ENCODE results near the gene TNFSF8.

Gene TNFSF8

DNA sequence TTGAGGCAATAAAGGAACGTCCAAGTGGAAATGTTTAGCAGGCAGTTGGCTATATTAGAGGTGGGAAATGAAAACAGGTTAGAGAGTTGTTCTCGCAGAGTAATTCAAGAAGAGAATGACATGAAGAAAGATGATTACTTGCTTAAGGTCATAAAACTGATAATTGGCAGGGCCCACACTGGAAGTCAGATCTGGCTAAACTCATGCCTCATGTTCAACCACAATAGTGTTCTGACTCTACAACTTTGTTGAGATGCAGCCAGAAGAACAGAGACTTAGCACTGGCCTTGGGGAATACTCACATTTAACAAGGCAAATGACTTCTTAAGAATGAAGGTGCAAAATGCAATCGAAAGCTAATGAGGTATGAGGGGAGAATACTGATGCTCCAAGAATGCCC, 27.2 kb upstream of the TNFSF8 start:
- Histone ChIP-seq H2AFZ (ENCODE audit: low read depth, low read length) (no peak overlapping the region), H3K36me3 (ENCODE audit: insufficient read depth, low read length) (no peaks in the 10 kb centered on the region), H3K4me1 (ENCODE audit: insufficient read depth, low read length) (peaks cover 13% of the 10 kb centered on the region), H3K27ac (ENCODE audit: low read length) (no peak overlapping the region), H3K4me3 (ENCODE audit: low read depth in 1 of 2, low read length in 2 of 2) (no peak overlapping the region), H3K9ac (ENCODE audit: low read depth, low read length) (no peak overlapping the region), H3K9me3 (ENCODE audit: insufficient read depth, low read length, severe bottlenecking) (peaks cover 9% of the 10 kb centered on the region), H3K4me2 (ENCODE audit: insufficient read depth, low read length) (no peak overlapping the region), H4K20me1 (ENCODE audit: insufficient read depth, low read length) (no peaks in the 10 kb centered on the region), H3K79me2 (ENCODE audit: insufficient read depth, low read length) (no peaks in the 10 kb centered on the region), H3K27me3 (ENCODE audit: insufficient read depth, low read length, poor library complexity) (no peaks in the 10 kb centered on the region)
- no peak for ATAC-seq (ENCODE audit: insufficient read depth, low read depth)
- DNase-seq: no peak
- TF ChIP-seq EZH2 (IDR thresholded peaks at IDR 0.05; ENCODE audit: borderline replicate concordance, low read depth, low read length, severe bottlenecking): no peak
- TF ChIP-seq, protein P1, sequence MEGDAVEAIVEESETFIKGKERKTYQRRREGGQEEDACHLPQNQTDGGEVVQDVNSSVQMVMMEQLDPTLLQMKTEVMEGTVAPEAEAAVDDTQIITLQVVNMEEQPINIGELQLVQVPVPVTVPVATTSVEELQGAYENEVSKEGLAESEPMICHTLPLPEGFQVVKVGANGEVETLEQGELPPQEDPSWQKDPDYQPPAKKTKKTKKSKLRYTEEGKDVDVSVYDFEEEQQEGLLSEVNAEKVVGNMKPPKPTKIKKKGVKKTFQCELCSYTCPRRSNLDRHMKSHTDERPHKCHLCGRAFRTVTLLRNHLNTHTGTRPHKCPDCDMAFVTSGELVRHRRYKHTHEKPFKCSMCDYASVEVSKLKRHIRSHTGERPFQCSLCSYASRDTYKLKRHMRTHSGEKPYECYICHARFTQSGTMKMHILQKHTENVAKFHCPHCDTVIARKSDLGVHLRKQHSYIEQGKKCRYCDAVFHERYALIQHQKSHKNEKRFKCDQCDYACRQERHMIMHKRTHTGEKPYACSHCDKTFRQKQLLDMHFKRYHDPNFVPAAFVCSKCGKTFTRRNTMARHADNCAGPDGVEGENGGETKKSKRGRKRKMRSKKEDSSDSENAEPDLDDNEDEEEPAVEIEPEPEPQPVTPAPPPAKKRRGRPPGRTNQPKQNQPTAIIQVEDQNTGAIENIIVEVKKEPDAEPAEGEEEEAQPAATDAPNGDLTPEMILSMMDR (IDR thresholded peaks at IDR 0.05; ENCODE audit: borderline replicate concordance, extremely low read depth, low read length, poor library complexity, severe bottlenecking): no peak

DNA sequence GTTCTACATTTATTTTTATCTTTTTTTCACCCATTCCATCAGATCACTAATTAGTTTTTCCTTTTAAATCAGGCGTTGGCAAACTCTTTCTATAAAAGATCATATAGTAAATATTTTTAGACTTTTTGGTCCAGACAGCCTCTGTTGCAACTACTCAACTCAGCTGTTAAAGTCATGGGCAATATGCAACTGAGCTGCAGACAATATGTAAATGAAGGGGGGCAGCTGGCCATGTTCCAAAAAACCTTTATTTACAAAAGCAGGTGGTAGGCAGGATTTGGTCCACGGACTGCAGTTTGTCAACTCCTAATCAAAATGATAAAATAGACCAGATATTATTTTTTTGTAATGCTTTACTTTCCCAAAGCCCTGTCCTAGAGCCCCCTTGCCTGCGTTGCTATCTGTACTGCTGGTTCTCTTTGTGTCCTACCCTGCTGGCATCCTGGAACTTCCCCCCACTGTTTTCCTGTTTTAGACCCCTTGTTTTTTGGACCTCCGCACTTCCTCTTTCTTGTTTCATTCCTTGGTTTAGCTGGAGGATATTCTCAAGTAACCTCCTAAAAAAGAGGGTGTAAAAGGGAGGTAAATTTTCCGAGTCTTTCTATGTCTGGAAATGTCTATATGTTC, 24.7 kb upstream of the TNFSF8 start:
- no peak overlapping the region for H3K27ac ChIP-seq (ENCODE audit: low read length)
- H3K4me2 ChIP-seq (ENCODE audit: insufficient read depth, low read length): no peak overlapping the region
- H3K36me3 ChIP-seq (ENCODE audit: insufficient read depth, low read length): no peaks in the 10 kb centered on the region
- H3K9ac ChIP-seq (ENCODE audit: low read depth, low read length): no peak overlapping the region
- H3K9me3 ChIP-seq (ENCODE audit: insufficient read depth, low read length, severe bottlenecking): no peaks in the 10 kb centered on the region
- no peaks in the 10 kb centered on the region for H4K20me1 ChIP-seq (ENCODE audit: insufficient read depth, low read length)
- peaks cover 13% of the 10 kb centered on the region for H3K4me1 ChIP-seq (ENCODE audit: insufficient read depth, low read length)
- DNase-seq: no peak
- H3K4me3 ChIP-seq (ENCODE audit: low read depth in 1 of 2, low read length in 2 of 2): no peak overlapping the region
- no peaks in the 10 kb centered on the region for H3K79me2 ChIP-seq (ENCODE audit: insufficient read depth, low read length)
- H3K27me3 ChIP-seq (ENCODE audit: insufficient read depth, low read length, poor library complexity): no peaks in the 10 kb centered on the region
- no peak for ATAC-seq (ENCODE audit: insufficient read depth, low read depth)
- TF ChIP-seq, protein P1 (IDR thresholded peaks at IDR 0.05; ENCODE audit: borderline replicate concordance, extremely low read depth, low read length, poor library complexity, severe bottlenecking): no peak
- no peak overlapping the region for H2AFZ ChIP-seq (ENCODE audit: low read depth, low read length)

DNA sequence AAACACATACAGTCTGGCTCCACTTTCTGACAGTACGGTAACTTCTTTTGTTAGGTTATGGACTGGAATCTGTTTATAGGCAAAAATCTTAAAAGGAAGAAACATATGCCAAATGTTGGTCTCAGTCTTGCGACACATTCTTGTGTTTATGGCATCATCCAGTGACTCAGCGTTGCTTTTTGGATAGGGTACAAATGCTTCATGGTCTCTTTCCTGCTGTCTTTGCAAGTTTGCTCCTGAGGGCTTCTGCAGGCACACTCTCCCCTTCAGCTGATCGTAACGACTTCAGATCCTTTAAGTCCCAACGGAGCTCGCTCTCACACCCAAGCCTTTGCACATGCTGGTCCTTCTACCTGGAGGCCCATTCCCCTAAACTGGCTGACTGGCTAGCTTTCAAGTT, 23.6 kb upstream of the TNFSF8 start:
- H3K4me1 ChIP-seq (ENCODE audit: insufficient read depth, low read length): peaks cover 13% of the 10 kb centered on the region
- no peak overlapping the region for H3K4me3 ChIP-seq (ENCODE audit: low read depth in 1 of 2, low read length in 2 of 2)
- H3K79me2 ChIP-seq (ENCODE audit: insufficient read depth, low read length): no peaks in the 10 kb centered on the region
- no peaks in the 10 kb centered on the region for H3K36me3 ChIP-seq (ENCODE audit: insufficient read depth, low read length)
- H2AFZ ChIP-seq (ENCODE audit: low read depth, low read length): no peak overlapping the region
- no peaks in the 10 kb centered on the region for H3K27me3 ChIP-seq (ENCODE audit: insufficient read depth, low read length, poor library complexity)
- no peak for DNase-seq
- H3K4me2 ChIP-seq (ENCODE audit: insufficient read depth, low read length): no peak overlapping the region
- H3K9me3 ChIP-seq (ENCODE audit: insufficient read depth, low read length, severe bottlenecking): no peaks in the 10 kb centered on the region
- ATAC-seq (ENCODE audit: insufficient read depth, low read depth): no peak; the same call in 2 of the 3 replicates
- TF ChIP-seq EZH2 (IDR thresholded peaks at IDR 0.05; ENCODE audit: borderline replicate concordance, low read depth, low read length, severe bottlenecking): no peak
- TF ChIP-seq, protein P1 (IDR thresholded peaks at IDR 0.05; ENCODE audit: borderline replicate concordance, extremely low read depth, low read length, poor library complexity, severe bottlenecking): no peak
- H4K20me1 ChIP-seq (ENCODE audit: insufficient read depth, low read length): no peaks in the 10 kb centered on the region
- no peak overlapping the region for H3K27ac ChIP-seq (ENCODE audit: low read length)
- no peak overlapping the region for H3K9ac ChIP-seq (ENCODE audit: low read depth, low read length)

DNA sequence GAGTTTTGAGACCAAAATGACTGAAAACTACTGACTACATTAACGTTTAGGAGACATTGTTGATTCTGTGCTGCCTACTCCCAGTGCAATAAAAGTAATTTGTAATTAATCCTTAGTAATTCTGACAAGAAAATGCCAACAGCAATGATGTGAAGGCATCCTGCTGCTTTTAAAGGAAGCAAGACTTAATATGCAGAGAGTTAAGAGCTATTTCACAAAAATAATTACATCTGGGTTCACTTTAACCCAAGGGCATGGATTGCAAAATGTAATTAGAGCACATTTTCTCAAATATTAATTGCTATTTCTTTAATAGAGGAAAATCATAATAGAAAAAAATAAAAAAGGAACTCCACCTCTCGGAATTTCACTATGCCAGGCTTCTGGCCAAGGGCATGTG, 22.7 kb upstream of the TNFSF8 start:
- H3K4me2 ChIP-seq (ENCODE audit: insufficient read depth, low read length): no peak overlapping the region
- H3K4me1 ChIP-seq (ENCODE audit: insufficient read depth, low read length): peaks cover 9% of the 10 kb centered on the region
- TF ChIP-seq, protein P1 (IDR thresholded peaks at IDR 0.05; ENCODE audit: borderline replicate concordance, extremely low read depth, low read length, poor library complexity, severe bottlenecking): no peak
- no peak for TF ChIP-seq EZH2 (IDR thresholded peaks at IDR 0.05; ENCODE audit: borderline replicate concordance, low read depth, low read length, severe bottlenecking)
- no peaks in the 10 kb centered on the region for H3K79me2 ChIP-seq (ENCODE audit: insufficient read depth, low read length)
- no peak for DNase-seq
- H3K4me3 ChIP-seq (ENCODE audit: low read depth in 1 of 2, low read length in 2 of 2): no peak overlapping the region
- H3K27ac ChIP-seq (ENCODE audit: low read length): no peak overlapping the region
- H4K20me1 ChIP-seq (ENCODE audit: insufficient read depth, low read length): no peaks in the 10 kb centered on the region
- no peak for ATAC-seq (ENCODE audit: insufficient read depth, low read depth)
- no peaks in the 10 kb centered on the region for H3K36me3 ChIP-seq (ENCODE audit: insufficient read depth, low read length)
- H3K9ac ChIP-seq (ENCODE audit: low read depth, low read length): no peak overlapping the region
- no peak overlapping the region for H2AFZ ChIP-seq (ENCODE audit: low read depth, low read length)
- H3K27me3 ChIP-seq (ENCODE audit: insufficient read depth, low read length, poor library complexity): no peaks in the 10 kb centered on the region
- no peaks in the 10 kb centered on the region for H3K9me3 ChIP-seq (ENCODE audit: insufficient read depth, low read length, severe bottlenecking)

Data from DND-41 (cell line).